Immature natural killer cell (primary cell): ENCODE results near the gene PRDM16. TPM values are rescaled to one million over a fixed set of nuclear protein-coding genes. Genes with fewer than 3 reads are reported as not detected.

ENCODE experiments used
- DNase-seq, 3 donors: peaks; one replicate each; pipeline ENCODE4 v3.0.0; 2022; ENCODE audit warnings: mixed read lengths in 1 of 3
- H3K27ac Mint-ChIP-seq, 6 donors: one replicate each; pipeline ENCODE4 v1.8.0; 2020; ENCODE audit warnings: mixed read lengths in 6 of 6, mild to moderate bottlenecking in 5 of 6, inconsistent platforms in 4 of 6, moderate library complexity in 3 of 6
- H3K27me3 Mint-ChIP-seq, 3 donors: one replicate each; pipeline ENCODE4 v1.8.0; 2020 to 2021; ENCODE audit warnings: low read depth in 3 of 3, mild to moderate bottlenecking in 3 of 3, mixed read lengths in 3 of 3, moderate library complexity in 3 of 3, inconsistent platforms in 1 of 3
- H3K36me3 Mint-ChIP-seq, 3 donors: one replicate each; pipeline ENCODE4 v1.8.0; 2020; ENCODE audit warnings: mixed read lengths in 3 of 3, inconsistent platforms in 2 of 3, mild to moderate bottlenecking in 2 of 3
- H3K4me1 Mint-ChIP-seq, 2 donors: one replicate each; pipeline ENCODE4 v1.8.0; 2020; ENCODE audit warnings: inconsistent platforms in 2 of 2, mild to moderate bottlenecking in 2 of 2, mixed read lengths in 2 of 2, moderate library complexity in 1 of 2
- H3K4me3 Mint-ChIP-seq, 5 donors: one replicate each; pipeline ENCODE4 v1.8.0; 2020; ENCODE audit warnings: mild to moderate bottlenecking in 5 of 5, mixed read lengths in 5 of 5, inconsistent platforms in 3 of 5, moderate library complexity in 3 of 5
- H3K9me3 Mint-ChIP-seq, 6 donors: one replicate each; pipeline ENCODE4 v1.8.0; 2020; ENCODE audit warnings: mild to moderate bottlenecking in 6 of 6, mixed read lengths in 6 of 6, inconsistent platforms in 4 of 6, moderate library complexity in 3 of 6
- polyA plus RNA-seq, 3 donors: library from polyadenylated mRNA; unstranded; fragments of 300-500 nt; fragmentation: Illumina TruSeq; gene quantifications; one replicate each; pipeline ENCODE4 v1.2.3, GENCODE V29; 2021

The PRDM16 gene
- polyA plus RNA-seq, 3 donors from 2014 or later, result 0.17 to 0.29 (median 0.22) TPM

GRCh38 chr1:3240524-3241235 lies 171.7 kb downstream of the PRDM16 start:
- H3K4me3 Mint-ChIP-seq, result no peak overlapping the region
- H3K36me3 Mint-ChIP-seq, result no peaks in the 10 kb centered on the region
- H3K9me3 Mint-ChIP-seq, result no peaks in the 10 kb centered on the region
- no peak for DNase-seq
- H3K4me1 Mint-ChIP-seq, result no peaks in the 10 kb centered on the region
- H3K27me3 Mint-ChIP-seq, result no peaks in the 10 kb centered on the region
- no peak overlapping the region for H3K27ac Mint-ChIP-seq

GRCh38 chr1:3241236-3241550 lies 172.2 kb downstream of the PRDM16 start:
- Mint-ChIP-seq H3K4me3 (no peak overlapping the region), H3K36me3 (no peaks in the 10 kb centered on the region), H3K9me3 (no peaks in the 10 kb centered on the region), H3K27ac (no peak overlapping the region), H3K4me1 (no peaks in the 10 kb centered on the region), H3K27me3 (no peaks in the 10 kb centered on the region)
- DNase-seq, result no peak

GRCh38 chr1:3241673-3242407 lies 172.8 kb downstream of the PRDM16 start:
- H3K36me3 Mint-ChIP-seq, result no peaks in the 10 kb centered on the region
- H3K4me1 Mint-ChIP-seq, result no peaks in the 10 kb centered on the region
- H3K27ac Mint-ChIP-seq, result no peak overlapping the region
- no peaks in the 10 kb centered on the region for H3K9me3 Mint-ChIP-seq
- H3K27me3 Mint-ChIP-seq, result no peaks in the 10 kb centered on the region
- no peak overlapping the region for H3K4me3 Mint-ChIP-seq
- no peak for DNase-seq

GRCh38 chr1:3242408-3243260 lies 173.6 kb downstream of the PRDM16 start:
- H3K27ac Mint-ChIP-seq, result no peak overlapping the region

GRCh38 chr1:3243304-3243703 lies 174.3 kb downstream of the PRDM16 start:
- Mint-ChIP-seq H3K27ac (no peak overlapping the region), H3K9me3 (no peaks in the 10 kb centered on the region), H3K4me3 (no peak overlapping the region), H3K4me1 (no peaks in the 10 kb centered on the region), H3K36me3 (no peaks in the 10 kb centered on the region), H3K27me3 (no peaks in the 10 kb centered on the region)
- DNase-seq, result no peak

More at GRCh38 chr1:3242408-3243260, 173.6 kb downstream of the PRDM16 start:
- Mint-ChIP-seq H3K27me3 (no peaks in the 10 kb centered on the region), H3K4me1 (no peaks in the 10 kb centered on the region), H3K4me3 (no peak overlapping the region), H3K36me3 (no peaks in the 10 kb centered on the region), H3K9me3 (no peaks in the 10 kb centered on the region)
- no peak for DNase-seq

GRCh38 chr1:3244025-3244926 lies 175.3 kb downstream of the PRDM16 start:
- Mint-ChIP-seq H3K4me3 (no peak overlapping the region), H3K9me3 (no peaks in the 10 kb centered on the region), H3K36me3 (no peaks in the 10 kb centered on the region), H3K27ac (no peak overlapping the region), H3K4me1 (no peaks in the 10 kb centered on the region), H3K27me3 (no peaks in the 10 kb centered on the region)
- no peak for DNase-seq

- Mint-ChIP-seq H3K27me3 (peaks cover 0 to 2% (median 0%) of the 10 kb centered on the region in 3 donors), H3K9me3 (no peaks in the 10 kb centered on the region), H3K27ac (no peak overlapping the region), H3K4me3 (no peak overlapping the region), H3K36me3 (no peaks in the 10 kb centered on the region), H3K4me1 (no peaks in the 10 kb centered on the region)
- no peak for DNase-seq
Observed at GRCh38 chr1:3244927-3245315, 175.9 kb downstream of the PRDM16 start.

GRCh38 chr1:3245344-3245743 lies 176.3 kb downstream of the PRDM16 start:
- Mint-ChIP-seq H3K36me3 (no peaks in the 10 kb centered on the region), H3K9me3 (no peaks in the 10 kb centered on the region), H3K27ac (no peak overlapping the region), H3K4me3 (no peak overlapping the region), H3K4me1 (no peaks in the 10 kb centered on the region), H3K27me3 (peaks cover 0 to 2% (median under 1%) of the 10 kb centered on the region in 3 donors)
- DNase-seq, result no peak

GRCh38 chr1:3245768-3246167 lies 176.8 kb downstream of the PRDM16 start:
- no peak for DNase-seq
- H3K27ac Mint-ChIP-seq, result no peak overlapping the region
- no peak overlapping the region for H3K4me3 Mint-ChIP-seq
- H3K36me3 Mint-ChIP-seq, result no peaks in the 10 kb centered on the region
- peaks cover 0 to 5% (median 4%) of the 10 kb centered on the region in 3 donors for H3K27me3 Mint-ChIP-seq
- H3K9me3 Mint-ChIP-seq, result no peaks in the 10 kb centered on the region
- no peaks in the 10 kb centered on the region for H3K4me1 Mint-ChIP-seq

GRCh38 chr1:3246251-3246650 lies 177.2 kb downstream of the PRDM16 start:
- Mint-ChIP-seq H3K9me3 (no peaks in the 10 kb centered on the region), H3K27me3 (peaks cover 0 to 6% (median 4%) of the 10 kb centered on the region in 3 donors), H3K4me1 (no peaks in the 10 kb centered on the region), H3K36me3 (no peaks in the 10 kb centered on the region), H3K4me3 (no peak overlapping the region), H3K27ac (no peak overlapping the region)
- DNase-seq, result no peak

GRCh38 chr1:3247521-3248121 lies 178.6 kb downstream of the PRDM16 start:
- Mint-ChIP-seq H3K9me3 (no peaks in the 10 kb centered on the region), H3K27me3 (peaks cover 0 to 7% (median 6%) of the 10 kb centered on the region in 3 donors), H3K27ac (no peak overlapping the region), H3K4me3 (no peak overlapping the region), H3K4me1 (no peaks in the 10 kb centered on the region), H3K36me3 (no peaks in the 10 kb centered on the region)
- no peak for DNase-seq

GRCh38 chr1:3248155-3249141 lies 179.4 kb downstream of the PRDM16 start:
- Mint-ChIP-seq H3K9me3 (no peaks in the 10 kb centered on the region), H3K4me1 (no peaks in the 10 kb centered on the region), H3K4me3 (no peak overlapping the region), H3K27me3 (peaks cover 0 to 7% (median 6%) of the 10 kb centered on the region in 3 donors), H3K27ac (no peak overlapping the region), H3K36me3 (no peaks in the 10 kb centered on the region)
- no peak for DNase-seq
